ENCODE data around the gene YPEL4.

DNA sequence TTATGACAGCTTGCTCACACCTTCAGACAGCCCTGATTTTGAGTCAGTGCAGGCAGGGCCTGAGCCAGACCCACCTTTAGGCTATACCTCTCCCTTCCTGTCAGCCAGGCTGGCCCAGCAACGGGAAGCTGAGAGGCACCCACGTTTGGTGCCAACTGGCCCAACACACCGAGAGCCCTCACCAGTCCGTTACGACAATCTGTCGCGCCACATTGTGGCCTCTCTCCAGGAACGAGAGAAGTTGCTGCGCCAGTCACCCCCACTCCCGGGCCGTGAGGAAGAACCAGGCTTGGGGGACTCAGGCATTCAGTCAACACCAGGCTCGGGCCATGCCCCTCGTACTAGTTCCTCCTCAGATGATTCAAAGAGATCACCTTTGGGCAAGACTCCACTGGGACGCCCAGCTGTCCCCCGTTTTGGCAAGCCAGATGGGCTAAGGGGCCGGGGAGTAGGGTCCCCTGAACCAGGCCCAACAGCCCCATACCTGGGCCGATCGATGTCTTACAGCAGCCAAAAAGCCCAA, 49.2 kb upstream of the YPEL4 start:
- TF ChIP-seq EZH2 (IDR thresholded peaks at IDR 0.05; ENCODE audit: borderline replicate concordance, low read length) (no peak), CTCF (conservative IDR thresholded peaks at IDR 0.05 in 1 of 2, IDR thresholded peaks at IDR 0.05 in 1 of 2; ENCODE audit: extremely low read depth in 1 of 2, insufficient read depth in 1 of 2, low read depth in 1 of 2, low read length in 2 of 2) (no peak)
